GM21360 (cell line): ENCODE data around the gene PMEL.

Source experiments
- ATAC-seq: cut with Tn5 transposase; IDR thresholded peaks from one replicate; pipeline ENCODE4 v1.9.1; 2021; ENCODE audit warnings: mild to moderate bottlenecking, moderate library complexity; ENCODE audit not compliant: unreplicated experiment

The PMEL gene

GRCh38 chr12:55942577-55943136, 23.2 kb downstream of the PMEL start:
- no peak for ATAC-seq

- no peak for ATAC-seq
Observed at GRCh38 chr12:55942055-55942454, 23.8 kb downstream of the PMEL start.

- ATAC-seq, result peak; percentile 90
Observed at GRCh38 chr12:55940065-55940732, 25.6 kb downstream of the PMEL start.

GRCh38 chr12:55938826-55939501, 26.9 kb downstream of the PMEL start:
- no peak for ATAC-seq

GRCh38 chr12:55937981-55938380, 27.9 kb downstream of the PMEL start:
- no peak for ATAC-seq

GRCh38 chr12:55935738-55936151, 30.1 kb downstream of the PMEL start:
- no peak for ATAC-seq

GRCh38 chr12:55934773-55935172, 31.1 kb downstream of the PMEL start:
- no peak for ATAC-seq

- no peak for ATAC-seq
Observed at GRCh38 chr12:55933799-55934742, 31.8 kb downstream of the PMEL start.

- no peak for ATAC-seq
Observed at GRCh38 chr12:55933169-55933798, 32.6 kb downstream of the PMEL start.

GRCh38 chr12:55932551-55932910, 33.3 kb downstream of the PMEL start:
- ATAC-seq, result no peak

GRCh38 chr12:55931780-55932550, 33.9 kb downstream of the PMEL start:
- ATAC-seq, result no peak

GRCh38 chr12:55931317-55931779, 34.5 kb downstream of the PMEL start:
- no peak for ATAC-seq

GRCh38 chr12:55930771-55931316, 35.0 kb downstream of the PMEL start, which contains the start of gene DGKA:
Gene DGKA (plus strand): TSS chr12:55931162. CDS start chr12:55936504, 5,342 bp downstream.
- no peak for ATAC-seq

- ATAC-seq, result peak; percentile 38
Observed at GRCh38 chr12:55929306-55929791, 36.5 kb downstream of the PMEL start.

- peak; percentile 27 for ATAC-seq
Observed at GRCh38 chr12:55927588-55928502, 38.0 kb downstream of the PMEL start, which contains the start of gene PYM1. Gene PYM1 (minus strand): TSS chr12:55927894. CDS start chr12:55927761, 133 bp downstream.

GRCh38 chr12:55926738-55927587, 38.9 kb downstream of the PMEL start:
- ATAC-seq, result peak; percentile 43
